ENCODE data around the gene HELQ. TPM values are rescaled to one million over a fixed set of nuclear protein-coding genes. Genes with fewer than 3 reads are reported as not detected.
"Not testable (repeated sequence)": the region's sequence is repeated elsewhere in the genome, so short reads cannot be mapped to it uniquely, and the experiment has no call there.

The HELQ gene
- total RNA-seq, 1 experiment from 2014 or later = 7.0 TPM

DNA sequence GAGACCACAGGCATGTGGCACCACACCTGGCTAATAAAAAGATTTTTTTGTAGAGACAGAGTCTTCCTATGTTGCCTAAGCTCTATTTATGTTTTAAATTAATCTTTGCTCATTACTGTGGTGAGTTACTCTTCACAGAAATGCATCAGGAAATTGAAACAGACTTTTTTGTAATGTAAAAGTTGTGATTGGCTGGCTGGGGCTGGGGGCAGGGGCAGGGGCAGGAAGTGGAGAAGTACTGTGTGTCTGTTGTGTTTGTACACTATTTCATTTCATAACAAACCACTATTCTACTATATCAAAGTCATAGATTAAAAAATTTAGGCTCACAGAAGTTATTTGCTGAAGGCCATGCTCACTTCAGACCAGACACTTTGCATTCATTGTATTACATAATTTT lies 48.4 kb upstream of the HELQ start:
- CTCF ChIA-PET = no interaction called here

GRCh38 chr4:83501671-83502070 lies 46.0 kb upstream of the HELQ start:
- CTCF ChIA-PET; H2AFZ ChIP-seq; H3K4me2 ChIP-seq; H3K4me3 ChIP-seq; POLR2A ChIA-PET (ENCODE audit: unreplicated experiment); H3K4me1 ChIP-seq (replicated peaks; ENCODE audit: insufficient read depth); BruUV-seq (replicated peaks); H3K27me3 ChIP-seq (ENCODE audit: insufficient read depth, low read depth); H3K36me3 ChIP-seq (ENCODE audit: low read depth); intact Hi-C loops (cut with micrococcal nuclease; ENCODE audit: unreplicated experiment); DNase-seq; H3K79me2 ChIP-seq (ENCODE audit: low read depth); H4K20me1 ChIP-seq (ENCODE audit: insufficient read depth); H3K27ac ChIP-seq; H3F3A ChIP-seq (ENCODE audit: insufficient read depth, low read depth); H3K9me2 ChIP-seq (ENCODE audit: insufficient read depth); H3K9me3 ChIP-seq (ENCODE audit: insufficient read depth, low read depth): not testable (repeated sequence)

More for the DNA sequence above, 48.4 kb upstream of the HELQ start:
- no TSS peak for BruUV-seq (replicated peaks)
- H3K9me2 ChIP-seq (ENCODE audit: insufficient read depth) = no peaks in the 10 kb centered on the region
- intact Hi-C loops (cut with micrococcal nuclease; ENCODE audit: unreplicated experiment) = no loop called here
- H3K9me3 ChIP-seq (ENCODE audit: insufficient read depth, low read depth) = no peaks in the 10 kb centered on the region
- H2AFZ ChIP-seq = no peak overlapping the region
- no peak for DNase-seq
- no peak overlapping the region for H3K27ac ChIP-seq
- no peak for TF ChIP-seq EZH2 (IDR thresholded peaks at IDR 0.05; ENCODE audit: low read depth)
- TF ChIP-seq CTCF (conservative IDR thresholded peaks at IDR 0.05) = no peak
- H3K36me3 ChIP-seq (ENCODE audit: low read depth) = no peaks in the 10 kb centered on the region
- no peak overlapping the region for H3K4me2 ChIP-seq
- POLR2A ChIA-PET (ENCODE audit: unreplicated experiment) = no interaction called here
- H3K27me3 ChIP-seq (ENCODE audit: insufficient read depth, low read depth) = no peaks in the 10 kb centered on the region
- no peaks in the 10 kb centered on the region for H3F3A ChIP-seq (ENCODE audit: insufficient read depth, low read depth)
- H3K4me1 ChIP-seq (replicated peaks; ENCODE audit: insufficient read depth) = no peaks in the 10 kb centered on the region
- no peaks in the 10 kb centered on the region for H4K20me1 ChIP-seq (ENCODE audit: insufficient read depth)
- H3K4me3 ChIP-seq = no peak overlapping the region
- H3K79me2 ChIP-seq (ENCODE audit: low read depth) = no peaks in the 10 kb centered on the region

DNA sequence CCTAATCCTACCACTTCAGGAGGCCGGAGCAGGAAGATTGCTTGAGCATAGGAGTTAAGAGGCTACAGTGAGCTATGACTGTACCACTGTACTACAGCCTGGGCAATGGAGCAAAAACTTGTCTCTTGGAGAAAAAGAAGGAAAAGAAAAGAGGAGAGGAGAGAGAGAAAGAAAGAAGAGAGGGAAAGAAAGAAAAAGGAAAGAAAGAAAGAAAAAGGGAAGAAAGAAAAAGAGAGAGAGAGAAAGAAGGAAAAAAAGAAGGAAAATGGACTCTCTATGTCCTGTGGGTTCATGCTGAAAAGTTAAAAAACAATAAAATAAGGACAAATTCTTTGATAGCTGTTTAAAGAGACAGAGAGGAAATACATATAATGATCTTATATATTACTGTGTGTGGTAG lies 42.6 kb upstream of the HELQ start:
- Histone ChIP-seq H3K4me2 (no peak overlapping the region), H3K79me2 (ENCODE audit: low read depth) (no peaks in the 10 kb centered on the region), H4K20me1 (ENCODE audit: insufficient read depth) (no peaks in the 10 kb centered on the region), H3K27ac (no peak overlapping the region), H3F3A (ENCODE audit: insufficient read depth, low read depth) (no peaks in the 10 kb centered on the region), H3K9me3 (ENCODE audit: insufficient read depth, low read depth) (no peaks in the 10 kb centered on the region), H3K36me3 (ENCODE audit: low read depth) (no peaks in the 10 kb centered on the region), H3K4me1 (replicated peaks; ENCODE audit: insufficient read depth) (no peaks in the 10 kb centered on the region), H3K27me3 (ENCODE audit: insufficient read depth, low read depth) (no peaks in the 10 kb centered on the region), H2AFZ (no peak overlapping the region), H3K9me2 (ENCODE audit: insufficient read depth) (no peaks in the 10 kb centered on the region), H3K4me3 (no peak overlapping the region)
- CTCF ChIA-PET = no interaction called here
- POLR2A ChIA-PET (ENCODE audit: unreplicated experiment) = interaction anchor here (0.5 kb wide), 1 partner anchor 113 kb away, joined by 5 read pairs; no protein-coding TSS in a partner anchor
- no peak for TF ChIP-seq EZH2 (IDR thresholded peaks at IDR 0.05; ENCODE audit: low read depth)
- no peak for TF ChIP-seq CTCF (conservative IDR thresholded peaks at IDR 0.05)
- no peak for DNase-seq
- intact Hi-C loops (cut with micrococcal nuclease; ENCODE audit: unreplicated experiment) = loop anchor here (10.0 kb wide), 1 partner anchor 1007 kb away; no protein-coding TSS in a partner anchor
- BruUV-seq (replicated peaks) = no TSS peak

GRCh38 chr4:83496085-83496917 lies 40.7 kb upstream of the HELQ start:
- BruUV-seq (replicated peaks); H4K20me1 ChIP-seq (ENCODE audit: insufficient read depth); H2AFZ ChIP-seq; H3K27ac ChIP-seq; H3F3A ChIP-seq (ENCODE audit: insufficient read depth, low read depth); H3K4me2 ChIP-seq; CTCF ChIA-PET; H3K4me1 ChIP-seq (replicated peaks; ENCODE audit: insufficient read depth); H3K36me3 ChIP-seq (ENCODE audit: low read depth); H3K4me3 ChIP-seq; H3K9me2 ChIP-seq (ENCODE audit: insufficient read depth); POLR2A ChIA-PET (ENCODE audit: unreplicated experiment); H3K79me2 ChIP-seq (ENCODE audit: low read depth); DNase-seq; H3K27me3 ChIP-seq (ENCODE audit: insufficient read depth, low read depth); H3K9me3 ChIP-seq (ENCODE audit: insufficient read depth, low read depth): not testable (repeated sequence)
- intact Hi-C loops (cut with micrococcal nuclease; ENCODE audit: unreplicated experiment) = loop anchor here (10.0 kb wide), 1 partner anchor 1008 kb away; no protein-coding TSS in a partner anchor
